ENCODE results near the gene TAF1A.

GRCh38 chr1:222589462-222590302 is at the start of gene TAF1A:
- TF ChIP-seq CTCF (IDR thresholded peaks at IDR 0.05), result no peak
- TF ChIP-seq POLR2AphosphoS5 (IDR thresholded peaks at IDR 0.05), result peak; percentile 71
- TF ChIP-seq EP300 (IDR thresholded peaks at IDR 0.05), result no peak

Measured in gastroesophageal sphincter (tissue), 3 donors.